Epithelial cell of esophagus (primary cell): Measurements from ENCODE around the gene ABCG4.
"Not testable (repeated sequence)": the region's sequence is repeated elsewhere in the genome, so short reads cannot be mapped to it uniquely, and the experiment has no call there.

Source experiments
- DNase-seq: peaks from one replicate; pipeline ENCODE4 v3.0.0; 2010; ENCODE audit warnings: low read depth
- H3K4me3 ChIP-seq: 2 replicates; pipeline ENCODE4 v1.5.1; 2011; ENCODE audit warnings: mild to moderate bottlenecking, low read length, control low read depth
- TF ChIP-seq, protein P1 (sequence below): IDR thresholded peaks from 2 replicates; pipeline ENCODE4 v1.5.1; 2011; ENCODE audit warnings: low read depth, mild to moderate bottlenecking, low read length, control low read depth, inconsistent platforms; ENCODE audit not compliant: insufficient read depth; ENCODE audit errors: missing control alignments

The ABCG4 gene

DNA sequence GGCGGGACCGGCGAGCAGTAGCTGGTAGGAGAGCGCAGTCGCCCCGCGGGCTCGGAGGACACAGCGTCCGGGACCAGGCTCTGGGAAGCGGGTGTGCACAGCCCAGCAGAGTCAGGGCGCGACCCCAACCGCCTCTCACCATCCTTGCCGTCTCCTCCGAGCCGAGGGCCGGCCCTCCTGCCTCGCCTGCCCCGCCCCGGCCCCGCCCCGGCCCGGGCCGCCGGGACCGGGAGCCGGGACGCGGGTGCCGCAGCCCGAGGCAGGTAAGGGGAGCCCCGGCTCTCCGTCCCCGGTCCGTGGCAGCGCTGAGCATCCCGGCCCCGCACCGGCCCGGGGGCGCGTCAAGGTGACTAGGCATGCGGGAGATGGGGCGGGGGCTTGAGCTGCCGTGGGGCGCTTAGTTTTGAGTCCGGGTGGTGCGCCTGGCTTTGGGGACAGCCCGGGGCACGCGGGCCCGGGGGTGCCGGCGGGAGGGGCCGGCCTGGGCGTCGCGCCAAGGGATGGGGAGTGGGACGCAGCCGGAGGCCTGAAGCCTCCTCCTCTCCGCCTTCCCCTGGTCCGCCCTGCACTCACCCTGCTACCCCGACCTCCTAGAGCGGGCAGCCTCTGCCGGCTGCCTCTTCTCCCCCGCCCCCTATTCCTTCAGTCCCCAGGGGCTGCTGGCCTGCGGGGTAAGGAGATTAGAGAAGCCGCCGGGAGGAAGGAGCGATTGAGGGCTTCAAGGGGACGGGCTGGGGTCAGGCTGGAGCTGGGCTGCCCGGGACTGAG, at the start of gene ABCG4:
Gene ABCG4 (plus strand): TSS at position 35 of the 768 bp plus-strand sequence. CDS start 914 bp downstream, outside the sequence.
- H3K4me3 ChIP-seq, result peak within 1 kb of the TSS; percentile 44
- TF ChIP-seq, protein P1, sequence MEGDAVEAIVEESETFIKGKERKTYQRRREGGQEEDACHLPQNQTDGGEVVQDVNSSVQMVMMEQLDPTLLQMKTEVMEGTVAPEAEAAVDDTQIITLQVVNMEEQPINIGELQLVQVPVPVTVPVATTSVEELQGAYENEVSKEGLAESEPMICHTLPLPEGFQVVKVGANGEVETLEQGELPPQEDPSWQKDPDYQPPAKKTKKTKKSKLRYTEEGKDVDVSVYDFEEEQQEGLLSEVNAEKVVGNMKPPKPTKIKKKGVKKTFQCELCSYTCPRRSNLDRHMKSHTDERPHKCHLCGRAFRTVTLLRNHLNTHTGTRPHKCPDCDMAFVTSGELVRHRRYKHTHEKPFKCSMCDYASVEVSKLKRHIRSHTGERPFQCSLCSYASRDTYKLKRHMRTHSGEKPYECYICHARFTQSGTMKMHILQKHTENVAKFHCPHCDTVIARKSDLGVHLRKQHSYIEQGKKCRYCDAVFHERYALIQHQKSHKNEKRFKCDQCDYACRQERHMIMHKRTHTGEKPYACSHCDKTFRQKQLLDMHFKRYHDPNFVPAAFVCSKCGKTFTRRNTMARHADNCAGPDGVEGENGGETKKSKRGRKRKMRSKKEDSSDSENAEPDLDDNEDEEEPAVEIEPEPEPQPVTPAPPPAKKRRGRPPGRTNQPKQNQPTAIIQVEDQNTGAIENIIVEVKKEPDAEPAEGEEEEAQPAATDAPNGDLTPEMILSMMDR, result no peak
- DNase-seq, result no peak

DNA sequence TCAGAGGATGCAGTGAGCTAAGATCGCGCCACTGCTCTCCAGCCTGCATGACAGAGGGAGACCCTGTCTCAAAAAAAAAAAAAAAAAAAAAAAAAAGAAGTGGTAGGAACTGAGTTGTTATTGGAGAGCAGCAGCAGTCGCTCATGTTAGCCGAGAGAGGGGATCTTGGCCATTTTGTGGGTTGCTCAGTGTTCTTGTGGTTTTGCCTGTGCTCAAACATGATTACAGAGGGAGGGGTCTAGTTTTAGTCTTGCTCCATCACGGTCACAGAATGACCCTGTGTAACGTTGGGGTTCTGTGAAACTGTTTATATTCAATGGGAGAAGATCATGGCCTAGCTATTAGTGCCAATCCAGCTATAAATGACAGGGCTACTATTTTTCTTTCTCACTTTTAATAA, 49.1 kb upstream of the ABCG4 start:
- TF ChIP-seq, protein P1, result no peak
- DNase-seq, result no peak
- no peak overlapping the region for H3K4me3 ChIP-seq

DNA sequence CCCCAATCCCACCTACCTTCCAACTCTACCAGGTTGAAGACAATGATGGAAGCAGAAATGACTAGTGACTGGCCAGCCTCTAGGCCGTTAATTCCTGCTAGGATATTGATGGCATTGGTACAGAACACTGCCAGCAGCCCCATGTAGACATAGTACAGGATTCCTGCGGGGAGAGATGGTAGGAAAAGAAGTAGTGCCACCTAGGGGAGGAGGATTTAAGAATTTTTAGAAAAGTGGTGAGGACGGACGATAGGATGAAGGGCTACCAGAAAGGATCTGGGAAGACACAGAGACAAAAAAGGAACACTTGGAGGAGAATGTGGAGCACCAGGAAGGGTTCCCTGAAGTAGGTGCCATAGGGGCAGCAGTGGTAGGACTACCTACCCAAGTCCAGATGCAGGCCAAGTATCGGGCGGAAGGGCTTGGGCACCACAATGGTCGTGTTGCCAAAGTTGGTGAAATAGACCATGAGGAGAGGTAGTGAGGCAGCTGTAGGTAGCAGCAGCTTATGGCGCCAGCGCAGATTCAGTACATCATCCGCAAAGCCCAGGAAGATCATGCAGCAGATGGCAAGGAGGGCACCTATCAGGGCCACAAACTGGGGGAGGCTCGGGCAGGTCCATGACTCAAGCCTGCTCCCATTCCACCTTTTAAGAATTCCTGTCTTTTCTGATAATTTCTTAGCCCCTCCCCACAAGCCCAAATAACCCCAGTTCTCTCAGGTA, 48.4 kb upstream of the ABCG4 start:
- peak overlapping the region; percentile 81 for H3K4me3 ChIP-seq
- TF ChIP-seq, protein P1, result peak; percentile 55
- DNase-seq, result peak; percentile 66

DNA sequence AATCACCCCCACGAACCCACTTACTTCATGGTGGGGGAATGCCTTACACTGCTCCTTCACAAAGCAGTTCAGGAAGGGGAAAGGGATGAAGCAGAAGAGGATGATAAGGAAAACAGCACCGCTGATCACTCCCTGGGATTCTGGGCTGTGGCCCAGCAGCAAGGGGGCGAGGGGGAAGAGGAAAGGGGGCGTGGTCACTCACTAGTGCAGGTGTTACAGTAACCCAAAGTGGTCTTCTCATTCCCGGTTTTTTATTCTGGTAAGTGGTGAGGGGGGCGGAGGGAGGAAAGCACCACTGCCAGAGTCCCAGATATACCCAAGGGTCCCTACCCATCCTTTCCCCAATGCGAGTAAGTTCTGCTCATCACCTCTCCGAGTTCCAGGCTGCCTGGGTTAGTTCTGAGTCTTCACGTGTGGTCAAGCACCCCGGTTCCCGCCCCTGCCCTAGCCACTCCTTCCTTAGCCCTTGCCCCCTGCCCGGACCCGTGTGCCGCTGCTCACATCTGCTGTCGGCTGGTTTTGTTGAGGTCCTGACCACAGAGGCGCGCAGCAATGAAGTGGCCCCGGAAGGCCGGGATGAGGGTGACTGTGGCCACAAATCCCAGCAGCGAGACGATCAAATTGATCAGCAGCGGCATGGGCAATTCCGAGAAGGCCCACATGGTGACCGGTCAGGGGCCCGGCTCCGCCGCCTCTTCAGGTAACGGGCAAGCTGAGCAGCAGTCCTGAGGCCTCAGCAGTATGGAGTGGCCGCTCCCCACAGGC, 47.7 kb upstream of the ABCG4 start:
- peak overlapping the region; percentile 81 for H3K4me3 ChIP-seq
- DNase-seq, result no peak

DNA sequence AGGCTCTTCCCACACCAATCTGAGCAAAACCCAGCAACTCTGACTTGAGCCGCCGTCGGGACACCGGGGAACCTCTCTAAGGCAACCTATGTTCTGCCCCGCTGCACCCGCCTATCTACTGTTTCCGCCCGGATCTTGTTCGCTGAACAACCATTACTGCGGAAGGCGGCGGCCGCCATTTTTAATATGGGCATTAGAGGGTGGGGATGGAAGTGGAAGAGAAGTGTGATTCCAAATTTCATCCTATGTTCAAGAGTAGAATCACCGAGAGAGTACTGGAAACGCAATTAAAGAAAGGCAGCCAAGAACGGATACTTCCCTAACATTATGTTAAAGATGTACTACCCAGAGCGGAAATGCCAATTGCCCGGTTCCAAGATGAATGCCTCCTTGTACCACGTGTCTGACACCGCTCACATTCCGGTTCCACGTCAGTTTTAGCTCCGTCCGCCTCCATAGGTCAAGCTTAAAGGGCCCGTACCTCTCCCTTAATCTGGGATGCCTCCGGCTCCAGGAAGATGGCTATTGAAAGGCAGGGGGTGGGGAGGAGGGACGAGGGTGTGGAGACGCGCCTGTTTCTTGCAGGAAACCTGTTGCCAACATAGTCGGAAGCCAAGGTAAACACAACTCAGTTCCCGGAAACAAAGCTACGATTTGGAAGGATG, 47.0 kb upstream of the ABCG4 start, which contains the start of gene DPAGT1:
Gene DPAGT1 (minus strand): TSS at position 95 of the 665 bp plus-strand sequence. CDS start 198 bp downstream, outside the sequence.
- TF ChIP-seq, protein P1, result no peak
- peak within 1 kb of the TSS; percentile 81 for H3K4me3 ChIP-seq
- DNase-seq, result peak; percentile 99

More for the DNA sequence above, 47.7 kb upstream of the ABCG4 start:
- TF ChIP-seq, protein P1, result peak; percentile 2

DNA sequence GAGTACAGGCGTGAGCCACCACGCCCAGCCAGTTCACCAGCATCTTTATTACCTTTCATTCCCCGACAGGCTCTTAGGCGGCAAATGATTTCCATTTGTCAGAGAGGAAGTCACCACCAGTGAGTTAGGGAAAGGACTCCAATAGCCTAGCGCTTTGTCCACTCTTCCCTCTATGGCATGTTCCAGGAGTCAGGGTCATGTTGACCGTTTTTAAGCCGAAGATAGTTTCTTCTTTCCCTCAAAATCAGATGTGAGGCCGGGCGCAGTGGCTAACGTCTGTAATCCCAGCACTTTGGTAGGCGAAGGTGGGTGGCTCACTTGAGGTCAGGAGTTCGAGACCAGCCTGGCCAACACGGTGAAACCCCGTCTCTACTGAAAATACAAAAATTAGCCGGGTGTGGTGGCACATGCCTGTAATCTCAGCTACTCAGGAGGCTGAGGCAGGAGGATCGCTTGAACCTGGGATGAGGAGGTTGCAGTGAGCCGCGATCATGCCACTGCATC, 45.6 kb upstream of the ABCG4 start:
- not testable (repeated sequence) for H3K4me3 ChIP-seq, DNase-seq
